Heart right ventricle (tissue), 16 donors: ENCODE results near the gene RARRES2. TPM values are rescaled to one million over a fixed set of nuclear protein-coding genes. Genes with fewer than 3 reads are reported as not detected.

Experiments used
- ATAC-seq, 8 donors: fragments of 200-7000 bp; cut with Tn5 transposase; one replicate each; pipeline ENCODE4 v1.9.1; 2020; ENCODE audit warnings: mild to moderate bottlenecking in 8 of 8, moderate library complexity in 8 of 8, moderate number of reproducible peaks in 1 of 8
- DNase-seq, 2 donors: peaks; one replicate each; pipeline ENCODE4 v3.0.0-alpha.2; 2020
- H3K27ac ChIP-seq, 10 donors: fragments of 200-600 bp; sonication (generic) in 2 of 10; one replicate each; pipeline versions ENCODE4 v1.5.0 to v1.8.0; 2020 to 2022; ENCODE audit warnings: mild to moderate bottlenecking in 3 of 10
- H3K27me3 ChIP-seq, 7 donors: fragments of 200-600 bp; one replicate each; pipeline ENCODE4 v1.8.0; 2021 to 2022; ENCODE audit warnings: mild to moderate bottlenecking in 2 of 7
- H3K36me3 ChIP-seq, 9 donors: fragments of 200-600 bp; sonication (generic) in 1 of 9; one replicate each; pipeline versions ENCODE4 v1.5.0 to v1.8.0; 2020 to 2022; ENCODE audit warnings: mild to moderate bottlenecking in 2 of 9
- H3K4me1 ChIP-seq, 9 donors: fragments of 200-600 bp; sonication (generic) in 1 of 9; one replicate each; pipeline versions ENCODE4 v1.5.0 to v1.8.0; 2020 to 2022; ENCODE audit warnings: mild to moderate bottlenecking in 4 of 9
- H3K4me3 ChIP-seq, 10 donors: fragments of 200-600 bp; sonication (generic) in 2 of 10; one replicate each; pipeline versions ENCODE4 v1.5.0 to v1.8.0; 2020 to 2022; ENCODE audit warnings: mild to moderate bottlenecking in 7 of 10, moderate library complexity in 2 of 10
- H3K9me3 ChIP-seq, 11 donors: fragments of 200-600 bp in 10 of 11; sonication (generic) in 2 of 11; one replicate each; pipeline versions ENCODE4 v1.5.0 to v1.8.0; 2013 to 2022; ENCODE audit warnings: mild to moderate bottlenecking in 2 of 11, control low read depth in 1 of 11, moderate library complexity in 1 of 11
- CTCF ChIP-seq, 9 donors: fragments of 200-600 bp; sonication (generic) in 2 of 9; IDR thresholded peaks; one replicate each; pipeline versions ENCODE4 v1.5.0 to v1.8.0; 2021 to 2022; ENCODE audit warnings: antibody characterized with exemption in 9 of 9, mild to moderate bottlenecking in 5 of 9, moderate library complexity in 1 of 9
- WGBS, 2 donors: extraction: QIAGEN DNeasy Blood & Tissue Kit; methylation state at CpG; one replicate each; pipeline ENCODE4 v1.1.7; 2013; ENCODE audit warnings: inconsistent platforms in 1 of 2; 5-methylcytosine and 5-hydroxymethylcytosine counted together
- intact Hi-C, 10 donors: fragments of 100-400 bp; cut with DNase I; formaldehyde crosslinking; loops; one replicate each; pipeline versions ENCODE4 v1.11.1 to v1.14.2; 2022
- polyA plus RNA-seq, 2 donors: library from polyadenylated mRNA; stranded (reverse); fragments of 200-250 nt; gene quantifications; one replicate each; pipeline ENCODE4 v1.2.3, GENCODE V29; 2013
- total RNA-seq, 10 donors: library from RNA; stranded (reverse); fragmentation: NEBNext Ultra II Directional in 3 of 10; extraction: Animal tissue kit (Norgen Biotek cat#: 25700) in 3 of 10; gene quantifications; one replicate each; pipeline versions ENCODE4 v1.2.1 to v1.2.4, GENCODE V29; 2021 to 2023
- donor health status: Arrhythmogenic right ventricular cardiomyopathy.
- donor health status: ischemic (EF 13 %, LVEDD 7.1; RV severe dilation, severe dysfunction).
- donor health status: healthy with polysubstance abuse.
- donor health status: DM: no; HTN: yes; CAD: no.
- donor health status: DM: no; HTN: no; CAD: no.
- donor health status: ischemic (EF 25% LVEDD 6.9; RV normal size, moderate dysfunction).
- donor health status: ischemic (EF 25% LVEDD 5.7; RV mildly dilated, moderate dysfunction).
- donor health status: healthy.
- donor health status: DM: yes; HTN: yes; CAD: no.
- donor health status: Ischemic cardiomyopathy.
- donor health status: ischemic (EF 35%, LVEDD 5.7; RV mildly dilated, moderate dysfunction).
- donor health status: nonischemic (EF 11% LVEDD 7.7; RV severe dilation, severe dysfunction).
- donor health status: DM: yes; HTN: yes; CAD: no.
- donor health status: PGD.
- donor health status: ischemic (EF 29% LVEDD 5.4; RV normal size, mild dysfunction).
- donor health status: nonischemic (EF 23%, LVEDD 6.1; RV moderate dilation, normal function).

RARRES2 gene
- total and polyA plus RNA-seq, 12 donors: 6.7 to 33.0 (median 18.4) TPM

DNA sequence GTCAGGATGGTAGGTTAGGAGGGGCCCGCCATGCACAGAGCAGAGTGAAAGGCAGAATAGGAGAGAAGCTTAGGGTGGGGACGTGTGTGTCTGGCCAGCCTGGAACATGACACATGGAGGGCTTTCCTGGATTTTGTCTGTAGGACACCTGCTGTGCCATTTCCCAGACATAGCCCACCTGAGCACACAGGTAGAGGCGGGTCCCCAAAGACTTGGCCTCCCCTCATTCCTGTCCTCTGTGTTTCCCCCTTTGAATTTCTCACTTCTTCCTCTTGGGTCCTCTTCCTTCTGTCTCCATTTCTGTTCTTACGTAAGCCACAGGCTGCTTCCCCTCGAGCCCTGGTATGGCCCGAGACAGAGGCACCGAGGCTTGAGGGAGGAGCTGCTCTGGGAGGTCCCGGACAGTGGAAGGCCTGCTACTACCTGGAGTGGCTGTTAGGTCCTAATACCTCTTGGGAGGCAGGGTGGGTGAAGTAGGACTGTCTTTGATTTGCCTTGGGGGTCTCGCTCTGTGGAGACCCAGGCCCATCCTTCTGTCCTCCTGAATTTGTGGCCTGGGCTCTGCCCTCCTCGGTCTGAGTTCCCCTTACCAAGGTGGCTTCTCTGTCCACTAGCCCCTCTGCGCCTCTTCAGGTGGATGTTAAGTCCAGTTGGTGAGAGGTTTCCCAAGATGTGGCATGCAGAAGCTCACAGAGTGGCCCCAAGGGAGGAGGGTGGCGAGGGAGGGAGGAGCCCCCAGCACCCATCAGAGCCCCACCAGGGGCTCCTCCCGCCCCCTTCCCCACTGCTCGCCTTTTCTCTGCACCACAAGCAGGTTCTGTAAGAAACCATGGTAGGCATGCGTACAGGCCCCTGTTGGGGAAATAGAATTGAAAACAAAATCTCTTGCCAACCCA lies 43.2 kb upstream of the RARRES2 start:
- no peak overlapping the region for H3K4me3 ChIP-seq
- ATAC-seq (no peak), DNase-seq (no peak)
- no peak overlapping the region for H3K27ac ChIP-seq
- H3K27me3 ChIP-seq: no peaks in the 10 kb centered on the region
- no peak for TF ChIP-seq CTCF (IDR thresholded peaks at IDR 0.05)
- H3K36me3 ChIP-seq: peaks cover 0 to 7% (median 0%) of the 10 kb centered on the region in 9 donors
- no peaks in the 10 kb centered on the region for H3K9me3 ChIP-seq
- intact Hi-C loops: no loop called here
- 83 to 84% methylated on average over 15 of the region's 15 CpGs for WGBS, 2 donors
- peaks cover 5 to 52% (median 27%) of the 10 kb centered on the region in 9 donors for H3K4me1 ChIP-seq

GRCh38 chr7:150383710-150384397 lies 42.4 kb upstream of the RARRES2 start:
- peaks cover 5 to 49% (median 25%) of the 10 kb centered on the region in 9 donors for H3K4me1 ChIP-seq

DNA sequence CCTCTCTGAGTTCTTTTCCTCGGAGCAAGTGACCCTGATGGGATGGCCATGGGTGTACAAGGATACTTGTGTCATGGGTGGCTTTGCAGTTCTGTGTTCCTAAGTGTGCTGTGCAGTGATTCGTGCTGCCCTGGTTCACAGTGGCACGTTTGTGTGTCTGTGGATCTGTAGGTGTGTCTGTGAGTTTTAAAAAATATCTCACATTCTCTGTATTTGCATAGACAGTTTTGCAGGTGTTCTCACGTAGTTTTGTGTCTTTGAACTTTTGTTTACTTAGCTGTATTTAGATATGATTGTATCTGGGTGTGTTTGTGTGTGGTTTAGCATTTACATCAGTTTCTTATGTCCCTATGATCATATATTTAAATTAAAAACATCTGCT lies 41.4 kb upstream of the RARRES2 start:
- Histone ChIP-seq H3K9me3 (no peaks in the 10 kb centered on the region), H3K27ac (no peak overlapping the region), H3K36me3 (no peaks in the 10 kb centered on the region), H3K4me1 (peaks cover 5 to 51% (median 29%) of the 10 kb centered on the region in 9 donors), H3K4me3 (no peak overlapping the region), H3K27me3 (no peaks in the 10 kb centered on the region)
- no peak for TF ChIP-seq CTCF (IDR thresholded peaks at IDR 0.05)
- intact Hi-C loops: no loop called here
- 74 to 76% methylated on average over 4 of the region's 4 CpGs for WGBS, 2 donors
- DNase-seq: no peak
- no peak for ATAC-seq

More at GRCh38 chr7:150383710-150384397, 42.4 kb upstream of the RARRES2 start:
- Histone ChIP-seq H3K27ac (no peak overlapping the region), H3K36me3 (peaks cover 0 to 5% (median 0%) of the 10 kb centered on the region in 9 donors), H3K9me3 (no peaks in the 10 kb centered on the region), H3K27me3 (no peaks in the 10 kb centered on the region), H3K4me3 (no peak overlapping the region)
- 82 to 84% methylated on average over 22 of the region's 22 CpGs for WGBS, 2 donors
- ATAC-seq (no peak), DNase-seq (no peak)
- intact Hi-C loops: no loop called here
- TF ChIP-seq CTCF (IDR thresholded peaks at IDR 0.05): no peak

- H3K4me3 ChIP-seq: no peak overlapping the region
- 86 to 88% methylated on average over 20 of the region's 20 CpGs for WGBS, 2 donors
- no peaks in the 10 kb centered on the region for H3K9me3 ChIP-seq
- TF ChIP-seq CTCF (IDR thresholded peaks at IDR 0.05): no peak
- intact Hi-C loops: no loop called here
- DNase-seq: no peak
- peaks cover 5 to 56% (median 35%) of the 10 kb centered on the region in 9 donors for H3K4me1 ChIP-seq
- no peaks in the 10 kb centered on the region for H3K27me3 ChIP-seq
- ATAC-seq: no peak
- no peaks in the 10 kb centered on the region for H3K36me3 ChIP-seq
- H3K27ac ChIP-seq: no peak overlapping the region
Observed at GRCh38 chr7:150382123-150382843, 40.9 kb upstream of the RARRES2 start.
